Progenitor cell of endocrine pancreas (in vitro differentiated cells): Measurements from ENCODE around the gene CH25H. TPM values are rescaled to one million over a fixed set of nuclear protein-coding genes. Genes with fewer than 3 reads are reported as not detected.

ENCODE experiments used
- DNase-seq: peaks from one replicate; pipeline ENCODE4 v3.0.0; 2021; ENCODE audit warnings: low spot score; ENCODE audit not compliant: unreplicated experiment
- H3K27ac Mint-ChIP-seq: 2 replicates; pipeline ENCODE4 v1.8.0; 2021; ENCODE audit warnings: mild to moderate bottlenecking, moderate library complexity, mixed read lengths
- H3K27me3 Mint-ChIP-seq: 2 replicates; pipeline ENCODE4 v1.8.0; 2021; ENCODE audit warnings: mixed read lengths
- H3K36me3 Mint-ChIP-seq: 2 replicates; pipeline ENCODE4 v1.8.0; 2022; ENCODE audit warnings: mixed read lengths; ENCODE audit not compliant: insufficient read depth
- H3K4me1 Mint-ChIP-seq: 2 replicates; pipeline ENCODE4 v1.8.0; 2021; ENCODE audit warnings: low read depth, mixed read lengths
- H3K4me3 Mint-ChIP-seq: 2 replicates; pipeline ENCODE4 v1.8.0; 2021; ENCODE audit warnings: low read depth, mild to moderate bottlenecking, moderate library complexity, mixed read lengths
- H3K9me3 Mint-ChIP-seq: 2 replicates; pipeline ENCODE4 v1.8.0; 2021; ENCODE audit warnings: low read depth, mixed read lengths
- CTCF ChIP-seq: fragments of 200-600 bp; sonication (generic); IDR thresholded peaks from one replicate; pipeline ENCODE4 v1.5.0; 2021; ENCODE audit warnings: antibody characterized with exemption, mild to moderate bottlenecking; ENCODE audit not compliant: unreplicated experiment
- total RNA-seq: library from RNA; stranded (reverse); gene quantifications from 2 replicates; pipeline ENCODE4 v1.2.1, GENCODE V29; 2021

Gene CH25H
- total RNA-seq, 1 donor from 2014 or later, result not detected

GRCh38 chr10:89160339-89160738 lies 46.8 kb downstream of the CH25H start:
- Mint-ChIP-seq H3K36me3 (no peaks in the 10 kb centered on the region), H3K9me3 (no peaks in the 10 kb centered on the region), H3K27ac (no peak overlapping the region), H3K4me1 (no peaks in the 10 kb centered on the region), H3K27me3 (peaks cover 60% of the 10 kb centered on the region), H3K4me3 (no peak overlapping the region)
- no peak for DNase-seq
- no peak for TF ChIP-seq CTCF

DNA sequence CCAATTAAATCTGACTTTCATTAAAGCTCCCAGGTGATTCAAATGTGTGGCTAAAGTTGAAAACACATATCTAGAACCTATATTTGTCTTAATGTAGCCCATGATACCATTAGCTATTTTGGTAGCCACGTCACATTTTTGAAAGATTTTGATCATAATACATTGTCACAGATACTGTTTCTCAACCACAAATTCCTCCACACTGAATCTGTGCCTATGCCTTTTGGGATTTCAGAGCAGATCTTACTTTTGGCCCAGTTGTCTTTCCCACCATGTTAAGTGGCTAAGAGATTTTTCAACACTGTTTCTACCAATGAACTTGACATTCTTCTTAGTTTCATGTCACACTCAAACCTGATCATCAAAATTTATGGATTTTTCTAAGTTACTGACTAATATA lies 47.4 kb downstream of the CH25H start:
- no peak overlapping the region for H3K4me3 Mint-ChIP-seq
- H3K27me3 Mint-ChIP-seq, result peaks cover 59% of the 10 kb centered on the region
- no peak for DNase-seq
- H3K9me3 Mint-ChIP-seq, result no peaks in the 10 kb centered on the region
- no peak overlapping the region for H3K27ac Mint-ChIP-seq
- H3K36me3 Mint-ChIP-seq, result no peaks in the 10 kb centered on the region
- H3K4me1 Mint-ChIP-seq, result no peaks in the 10 kb centered on the region
- no peak for TF ChIP-seq CTCF

DNA sequence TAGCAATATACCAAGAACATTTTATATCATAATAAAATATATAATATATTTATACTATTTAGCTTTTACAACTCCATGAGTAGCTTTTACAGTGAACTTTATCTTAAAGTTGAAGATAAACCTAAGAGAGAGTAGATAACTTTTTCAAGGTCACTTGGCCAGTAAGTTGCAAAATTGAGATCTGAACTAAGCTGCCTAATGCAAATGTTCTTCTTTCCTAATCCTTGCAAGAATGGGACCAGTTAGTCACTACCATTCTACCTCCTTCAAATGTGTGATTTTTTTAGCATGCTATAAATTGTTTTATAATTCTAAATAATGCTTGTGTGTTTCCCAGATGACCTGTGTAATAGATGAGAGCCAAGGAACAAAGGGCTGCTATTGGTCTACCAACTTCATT lies 47.8 kb downstream of the CH25H start:
- Mint-ChIP-seq H3K4me1 (no peaks in the 10 kb centered on the region), H3K4me3 (no peak overlapping the region), H3K9me3 (no peaks in the 10 kb centered on the region), H3K27me3 (peaks cover 54% of the 10 kb centered on the region), H3K36me3 (no peaks in the 10 kb centered on the region), H3K27ac (no peak overlapping the region)
- no peak for DNase-seq
- no peak for TF ChIP-seq CTCF

DNA sequence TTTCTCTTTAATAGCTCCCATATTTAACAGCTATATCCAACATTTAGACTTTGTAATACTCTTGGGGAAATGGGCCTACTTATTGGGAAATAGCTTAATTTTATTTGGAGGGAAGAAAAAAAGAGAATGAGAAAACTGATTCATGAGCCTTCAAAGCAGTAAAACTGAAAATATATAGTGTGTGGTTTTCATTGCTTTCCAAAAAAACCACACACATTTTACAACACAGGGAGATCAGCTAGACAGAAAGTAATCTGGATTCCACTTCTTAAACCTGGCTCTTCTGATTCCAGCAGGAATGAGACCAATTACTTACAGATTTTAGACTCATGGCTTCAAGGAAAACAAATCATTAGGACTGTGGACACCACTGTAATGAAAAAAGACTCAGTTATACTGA lies 48.7 kb downstream of the CH25H start:
- Mint-ChIP-seq H3K36me3 (no peaks in the 10 kb centered on the region), H3K27me3 (peaks cover 46% of the 10 kb centered on the region), H3K4me3 (no peak overlapping the region), H3K27ac (no peak overlapping the region), H3K9me3 (no peaks in the 10 kb centered on the region), H3K4me1 (no peaks in the 10 kb centered on the region)
- TF ChIP-seq CTCF, result no peak
- no peak for DNase-seq

DNA sequence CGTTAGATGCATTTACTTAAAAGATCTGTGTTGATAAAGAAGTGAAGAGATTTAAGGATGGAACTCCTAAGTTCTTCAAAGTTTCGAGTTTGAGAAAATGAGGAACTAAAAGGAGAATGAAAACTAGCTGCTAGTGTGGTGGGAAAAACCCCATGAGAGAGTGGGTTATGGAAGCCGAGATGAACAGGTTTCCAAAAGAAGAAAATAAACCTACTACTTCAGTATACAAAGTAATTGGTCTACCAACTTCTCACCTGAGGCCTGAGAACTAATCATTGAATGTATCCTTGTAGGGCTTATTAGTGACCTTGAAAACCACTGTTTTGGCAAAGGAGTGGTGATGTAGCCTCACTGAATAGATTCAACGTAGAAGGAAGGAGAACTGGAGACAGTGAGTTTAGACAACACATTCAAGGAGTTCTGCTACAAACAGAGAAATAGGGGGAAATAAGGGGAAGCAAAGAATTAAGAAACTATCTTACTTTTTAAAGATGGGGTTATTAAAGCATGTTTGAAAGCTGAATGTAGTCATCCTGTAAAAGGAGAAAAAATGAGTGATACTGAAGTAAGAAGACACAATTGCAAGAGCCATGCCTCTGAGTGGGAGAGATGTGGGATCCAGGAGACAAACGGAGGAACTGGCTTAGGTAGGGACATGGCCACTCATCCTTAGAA lies 50.8 kb downstream of the CH25H start:
- H3K9me3 Mint-ChIP-seq, result no peaks in the 10 kb centered on the region
- peaks cover 40% of the 10 kb centered on the region for H3K27me3 Mint-ChIP-seq
- peaks cover 3% of the 10 kb centered on the region for H3K4me1 Mint-ChIP-seq
- H3K27ac Mint-ChIP-seq, result no peak overlapping the region
- no peak for TF ChIP-seq CTCF
- no peaks in the 10 kb centered on the region for H3K36me3 Mint-ChIP-seq
- no peak for DNase-seq
- no peak overlapping the region for H3K4me3 Mint-ChIP-seq

Other genes starting within 250 kb of the CH25H start
- gene FAS, start 216.5 kb downstream of the CH25H start, total RNA-seq, result 1.9 and 2.7 TPM in 2 replicates
- 17.0 and 19.5 TPM in 2 replicates for gene LIPA, start 44.5 kb upstream of the CH25H start, total RNA-seq
- gene IFIT2, start 94.7 kb upstream of the CH25H start, total RNA-seq, result not detected in 2 replicates
- gene IFIT3, start 120.7 kb upstream of the CH25H start, total RNA-seq, result 0.16 TPM in 1 of 2 replicates, not detected in the other
- gene IFIT1B, start 170.7 kb upstream of the CH25H start, total RNA-seq, result not detected in 2 replicates
- 0.20 and 0.34 TPM in 2 replicates for gene IFIT1, start 185.3 kb upstream of the CH25H start, total RNA-seq
- gene IFIT5, start 207.3 kb upstream of the CH25H start, total RNA-seq, result 6.0 and 6.2 TPM in 2 replicates